ENCODE results near the gene AQP6.

AQP6 gene

GRCh38 chr12:50005175-50005574 lies 32.4 kb downstream of the AQP6 start:
- ATAC-seq: peak; percentile 51; the same call in 2 of the 3 replicates

DNA sequence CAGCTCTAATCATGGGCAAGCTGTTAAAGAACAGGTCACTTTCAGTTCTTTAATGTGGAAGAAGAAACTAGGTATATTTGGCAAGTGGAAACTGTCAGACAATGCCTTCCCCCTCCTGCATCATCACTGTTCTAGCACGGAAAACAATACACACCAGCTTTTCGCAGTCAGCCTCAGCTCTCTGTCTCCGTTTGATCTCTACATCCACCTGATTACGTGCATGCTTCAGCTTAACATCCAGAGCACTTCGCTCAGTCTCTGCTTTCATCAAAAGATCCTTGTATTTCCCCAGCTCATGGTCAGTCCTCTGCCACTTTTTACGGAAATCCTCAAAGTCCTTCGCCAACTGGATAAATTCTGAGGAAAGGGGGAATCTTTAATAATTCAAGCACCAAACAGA lies 33.5 kb downstream of the AQP6 start:
- TF ChIP-seq BACH2 (CRISPR knock-in tag; IDR thresholded peaks at IDR 0.05; ENCODE audit: borderline replicate concordance) (no peak), GLIS3 (CRISPR knock-in tag; IDR thresholded peaks at IDR 0.05) (no peak), PPARA (CRISPR knock-in tag; IDR thresholded peaks at IDR 0.05; ENCODE audit: borderline replicate concordance) (no peak), TCF4 (CRISPR knock-in tag; IDR thresholded peaks at IDR 0.05; ENCODE audit: borderline replicate concordance) (no peak), ZFP30 (CRISPR knock-in tag; IDR thresholded peaks at IDR 0.05) (no peak), ZNF70 (CRISPR knock-in tag; IDR thresholded peaks at IDR 0.05) (no peak)
- ATAC-seq: no peak

More at GRCh38 chr12:50005175-50005574, 32.4 kb downstream of the AQP6 start:
- peak; percentile 90 for TF ChIP-seq TCF4 (CRISPR knock-in tag; IDR thresholded peaks at IDR 0.05; ENCODE audit: borderline replicate concordance)
- TF ChIP-seq TSHZ2 (CRISPR knock-in tag; IDR thresholded peaks at IDR 0.05): peak; percentile 79; the same call in 1 of the 2 replicates
- TF ChIP-seq TOX (CRISPR knock-in tag; IDR thresholded peaks at IDR 0.05; ENCODE audit: borderline replicate concordance): no peak

- TF ChIP-seq TOX (CRISPR knock-in tag; IDR thresholded peaks at IDR 0.05; ENCODE audit: borderline replicate concordance) (no peak), TCF4 (CRISPR knock-in tag; IDR thresholded peaks at IDR 0.05; ENCODE audit: borderline replicate concordance) (peak; percentile 15; the same call in 1 of the 2 replicates), TSHZ2 (CRISPR knock-in tag; IDR thresholded peaks at IDR 0.05) (0 out of 2 replicates have a peak, but pooled peaks have one; percentile 22)
- ATAC-seq: peak; percentile 57
Measured at GRCh38 chr12:50006754-50007442, 34.2 kb downstream of the AQP6 start.

DNA sequence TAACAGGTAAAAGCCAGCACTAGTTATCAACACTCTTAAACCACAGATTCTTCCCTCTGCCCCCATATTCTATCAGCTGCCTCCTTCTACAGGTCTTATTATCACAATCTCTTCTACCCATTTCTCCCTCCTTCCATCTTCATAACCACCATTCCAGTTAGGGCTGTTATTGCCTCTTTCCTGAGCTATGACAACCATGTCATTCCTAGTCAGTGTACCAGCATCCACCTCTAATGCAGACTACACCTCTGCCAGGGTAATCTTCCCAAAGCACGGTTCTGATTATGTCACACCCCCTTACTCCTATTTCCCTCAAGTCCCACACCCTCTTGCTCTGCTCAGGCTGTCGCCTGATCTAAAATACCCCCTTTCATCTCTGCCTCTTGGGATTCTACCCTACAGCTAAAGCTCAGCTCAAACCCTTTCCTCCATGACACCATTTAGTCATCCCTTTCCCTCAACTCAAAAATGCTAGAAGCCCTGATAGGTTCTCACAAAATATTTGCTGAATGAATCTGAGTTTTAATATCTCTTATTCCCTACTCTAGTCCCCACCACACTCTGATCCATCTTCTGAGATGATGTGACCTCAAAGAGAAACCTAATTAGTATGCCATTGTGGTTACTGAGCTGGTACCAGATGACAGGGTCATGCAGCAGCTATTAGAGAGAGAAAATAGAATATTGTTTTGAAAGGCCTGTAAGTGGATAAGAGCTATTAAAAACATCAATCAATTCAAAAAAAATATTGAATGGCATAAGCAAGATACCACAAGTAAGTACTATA lies 40.8 kb downstream of the AQP6 start:
- TF ChIP-seq ISL1 (CRISPR knock-in tag; IDR thresholded peaks at IDR 0.05) (peak; percentile 57), ZC3H10 (CRISPR knock-in tag; IDR thresholded peaks at IDR 0.05) (no peak)
- ATAC-seq: no peak; the same call in 2 of the 3 replicates

DNA sequence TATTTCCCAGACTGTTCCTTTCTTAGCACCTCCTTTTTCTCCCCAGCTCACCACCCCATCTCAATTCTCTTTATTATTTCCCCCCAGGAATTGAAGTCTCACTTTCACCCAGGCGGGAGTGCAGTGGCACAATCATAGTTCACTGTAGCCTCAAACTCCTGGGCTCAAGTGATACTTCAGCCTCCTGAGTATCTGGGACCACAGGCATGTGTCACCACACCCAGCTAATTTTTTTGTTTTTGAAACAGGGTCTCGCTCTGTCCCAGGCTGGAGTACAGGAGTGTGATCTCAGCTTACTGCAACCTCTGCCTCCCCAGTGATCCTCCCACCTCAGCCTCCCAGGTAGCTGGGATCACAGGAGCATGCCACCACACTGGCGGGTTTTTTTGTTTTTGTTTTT lies 41.6 kb downstream of the AQP6 start:
- no peak for TF ChIP-seq POU6F1 (CRISPR knock-in tag; IDR thresholded peaks at IDR 0.05; ENCODE audit: borderline replicate concordance, low read depth)
- TF ChIP-seq TSHZ2 (CRISPR knock-in tag; IDR thresholded peaks at IDR 0.05): no peak
- no peak for TF ChIP-seq CSRNP3 (CRISPR knock-in tag; IDR thresholded peaks at IDR 0.05)
- no peak for ATAC-seq
